GM12878 (cell line): ENCODE results near the gene DCPS. TPM values are rescaled to one million over a fixed set of nuclear protein-coding genes. Genes with fewer than 3 reads are reported as not detected.

Experiments used
- BRCA1 ChIP-seq: IDR thresholded peaks from 2 replicates; pipeline ENCODE4 v1.6.1; 2011; ENCODE audit warnings: low read depth, low read length, improper control_type of control experiment
- CUX1 ChIP-seq: IDR thresholded peaks from 2 replicates; pipeline ENCODE4 v1.6.1; 2012; ENCODE audit warnings: improper control_type of control experiment, low read depth, low read length; ENCODE audit not compliant: insufficient replicate concordance
- E2F8 ChIP-seq: fragments of 450-650 bp; IDR thresholded peaks from 2 replicates; pipeline ENCODE4 v1.6.1; 2018; ENCODE audit warnings: mild to moderate bottlenecking, low read depth, moderate library complexity; ENCODE audit not compliant: partially characterized antibody
- ELK1 ChIP-seq: IDR thresholded peaks from 2 replicates; pipeline ENCODE4 v1.6.1; 2012; ENCODE audit warnings: low read depth, low read length, improper control_type of control experiment
- GABPA ChIP-seq: IDR thresholded peaks from 2 replicates; pipeline ENCODE4 v1.6.1; 2014; ENCODE audit warnings: antibody characterized with exemption, low read depth, mild to moderate bottlenecking, inconsistent platforms
- LARP7 ChIP-seq: fragments of 450-650 bp; IDR thresholded peaks from 2 replicates; pipeline ENCODE4 v1.6.1; 2017; ENCODE audit warnings: mild to moderate bottlenecking
- NFXL1 ChIP-seq: fragments of 450-650 bp; IDR thresholded peaks from 2 replicates; pipeline ENCODE4 v1.6.1; 2017; ENCODE audit warnings: antibody characterized with exemption, mild to moderate bottlenecking, borderline replicate concordance
- PBX3 ChIP-seq: IDR thresholded peaks from 2 replicates; pipeline ENCODE4 v1.6.1; 2011; ENCODE audit warnings: mild to moderate bottlenecking, low read depth, low read length, moderate library complexity; ENCODE audit not compliant: insufficient replicate concordance
- RAD51 ChIP-seq: fragments of 450-650 bp; IDR thresholded peaks from 2 replicates; pipeline ENCODE4 v1.6.1; 2016; ENCODE audit warnings: moderate library complexity, mild to moderate bottlenecking, inconsistent platforms
- TCF7 ChIP-seq: IDR thresholded peaks from 2 replicates; pipeline ENCODE4 v1.6.1; 2014; ENCODE audit warnings: antibody characterized with exemption, borderline replicate concordance
- YY1 ChIP-seq: IDR thresholded peaks from 2 replicates; pipeline ENCODE4 v1.6.1; 2011; ENCODE audit warnings: low read depth, mild to moderate bottlenecking, low read length
- polyA plus RNA-seq, 11 experiments: library from polyadenylated mRNA; depleted of rRNA in 4 of 11; unstranded in 6 of 11; stranded (reverse) in 5 of 11; fragments of >200 nt; fragmentation: Nextera tagmentation in 4 of 11; fragmentation: Illumina TruSeq in 1 of 11; extraction: Ambion mirVana in 4 of 11; extraction: Trizol in 1 of 11; gene quantifications; 1 replicate in 1 of 11; 2 replicates in 10 of 11; pipeline versions ENCODE4 v1.2.1 to v1.2.3, GENCODE V29; 2011 to 2016; ENCODE audit warnings: inconsistent platforms in 2 of 11, missing spikeins in 2 of 11, low read depth in 1 of 11
- total RNA-seq, 4 experiments: library from RNA; depleted of rRNA in 3 of 4; stranded (reverse); fragments of >200 nt in 3 of 4; fragmentation: Illumina TruSeq in 1 of 4; extraction: Trizol in 1 of 4; gene quantifications; 2 replicates each; pipeline versions ENCODE4 v1.2.1 to v1.2.3, GENCODE V29; 2013 to 2021
- TF ChIP-seq, protein P1 (sequence below): fragments of 450-650 bp; IDR thresholded peaks from 2 replicates; pipeline ENCODE4 v1.6.1; 2018; ENCODE audit warnings: borderline replicate concordance, mild to moderate bottlenecking; ENCODE audit not compliant: partially characterized antibody
- TF ChIP-seq, protein P2 (sequence below): fragments of 450-650 bp; conservative IDR thresholded peaks from 2 replicates; pipeline ENCODE4 v1.6.1; 2017; ENCODE audit warnings: mild to moderate bottlenecking, moderate library complexity

DCPS gene
- total and polyA plus RNA-seq, 10 of the 15 experiments (the other 5 are each of a cell fraction or from before 2014, with no cell fraction given), result 23.5 to 101 (median 67.4) TPM

GRCh38 chr11:126310200-126310991 is 6.5 kb downstream of the DCPS start (continued):
- TF ChIP-seq TCF7, result no peak
- TF ChIP-seq BRCA1, result no peak
- no peak for TF ChIP-seq E2F8
- no peak for TF ChIP-seq NFXL1
- TF ChIP-seq, protein P1, sequence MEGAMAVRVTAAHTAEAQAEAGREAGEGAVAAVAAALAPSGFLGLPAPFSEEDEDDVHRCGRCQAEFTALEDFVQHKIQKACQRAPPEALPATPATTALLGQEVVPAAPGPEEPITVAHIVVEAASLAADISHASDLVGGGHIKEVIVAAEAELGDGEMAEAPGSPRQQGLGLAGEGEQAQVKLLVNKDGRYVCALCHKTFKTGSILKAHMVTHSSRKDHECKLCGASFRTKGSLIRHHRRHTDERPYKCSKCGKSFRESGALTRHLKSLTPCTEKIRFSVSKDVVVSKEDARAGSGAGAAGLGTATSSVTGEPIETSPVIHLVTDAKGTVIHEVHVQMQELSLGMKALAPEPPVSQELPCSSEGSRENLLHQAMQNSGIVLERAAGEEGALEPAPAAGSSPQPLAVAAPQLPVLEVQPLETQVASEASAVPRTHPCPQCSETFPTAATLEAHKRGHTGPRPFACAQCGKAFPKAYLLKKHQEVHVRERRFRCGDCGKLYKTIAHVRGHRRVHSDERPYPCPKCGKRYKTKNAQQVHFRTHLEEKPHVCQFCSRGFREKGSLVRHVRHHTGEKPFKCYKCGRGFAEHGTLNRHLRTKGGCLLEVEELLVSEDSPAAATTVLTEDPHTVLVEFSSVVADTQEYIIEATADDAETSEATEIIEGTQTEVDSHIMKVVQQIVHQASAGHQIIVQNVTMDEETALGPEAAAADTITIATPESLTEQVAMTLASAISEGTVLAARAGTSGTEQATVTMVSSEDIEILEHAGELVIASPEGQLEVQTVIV, result no peak
- TF ChIP-seq PBX3, result no peak
- TF ChIP-seq, protein P2, sequence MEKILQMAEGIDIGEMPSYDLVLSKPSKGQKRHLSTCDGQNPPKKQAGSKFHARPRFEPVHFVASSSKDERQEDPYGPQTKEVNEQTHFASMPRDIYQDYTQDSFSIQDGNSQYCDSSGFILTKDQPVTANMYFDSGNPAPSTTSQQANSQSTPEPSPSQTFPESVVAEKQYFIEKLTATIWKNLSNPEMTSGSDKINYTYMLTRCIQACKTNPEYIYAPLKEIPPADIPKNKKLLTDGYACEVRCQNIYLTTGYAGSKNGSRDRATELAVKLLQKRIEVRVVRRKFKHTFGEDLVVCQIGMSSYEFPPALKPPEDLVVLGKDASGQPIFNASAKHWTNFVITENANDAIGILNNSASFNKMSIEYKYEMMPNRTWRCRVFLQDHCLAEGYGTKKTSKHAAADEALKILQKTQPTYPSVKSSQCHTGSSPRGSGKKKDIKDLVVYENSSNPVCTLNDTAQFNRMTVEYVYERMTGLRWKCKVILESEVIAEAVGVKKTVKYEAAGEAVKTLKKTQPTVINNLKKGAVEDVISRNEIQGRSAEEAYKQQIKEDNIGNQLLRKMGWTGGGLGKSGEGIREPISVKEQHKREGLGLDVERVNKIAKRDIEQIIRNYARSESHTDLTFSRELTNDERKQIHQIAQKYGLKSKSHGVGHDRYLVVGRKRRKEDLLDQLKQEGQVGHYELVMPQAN, result no peak
- TF ChIP-seq GABPA, result no peak
- no peak for TF ChIP-seq CUX1
- no peak for TF ChIP-seq YY1
- no peak for TF ChIP-seq RAD51
- TF ChIP-seq LARP7, result no peak
- TF ChIP-seq ELK1, result no peak
